ENCODE data around the gene EHD1.

EHD1 gene

GRCh38 chr11:64857485-64857884, 20.9 kb downstream of the EHD1 start:
- Histone ChIP-seq H4K20me1 (ENCODE audit: insufficient read depth, low read length, poor library complexity, severe bottlenecking) (no peaks in the 10 kb centered on the region), H3K4me3 (ENCODE audit: low read length, poor library complexity, severe bottlenecking) (no peak overlapping the region), H3K79me2 (ENCODE audit: insufficient read depth, low read length) (peaks cover 35% of the 10 kb centered on the region; the same call in 1 of the 2 replicates), H3K4me1 (ENCODE audit: insufficient read depth, low read length, poor library complexity, severe bottlenecking) (peaks cover 51% of the 10 kb centered on the region), H3K4me2 (ENCODE audit: low read depth, low read length, poor library complexity, severe bottlenecking) (no peak overlapping the region), H3K36me3 (ENCODE audit: insufficient read depth, low read length) (peaks cover 46% of the 10 kb centered on the region; the same call in 1 of the 2 replicates), H3K9me2 (replicated peaks; ENCODE audit: low read depth, low read length) (no peaks in the 10 kb centered on the region), H3K9me3 (ENCODE audit: insufficient read depth, low read depth, low read length) (no peaks in the 10 kb centered on the region), H2AFZ (ENCODE audit: low read length) (no peak overlapping the region), H3F3A (ENCODE audit: low read depth) (peaks cover 13% of the 10 kb centered on the region), H3K27me3 (ENCODE audit: insufficient read depth, low read length, poor library complexity, severe bottlenecking) (no peaks in the 10 kb centered on the region), H3K9ac (ENCODE audit: low read depth, low read length, poor library complexity, severe bottlenecking) (no peak overlapping the region)
- no peak for TF ChIP-seq CTCF (conservative IDR thresholded peaks at IDR 0.05; ENCODE audit: low read length)
- TF ChIP-seq EZH2phosphoT487 (IDR thresholded peaks at IDR 0.05; ENCODE audit: borderline replicate concordance), result no peak

GRCh38 chr11:64856382-64857227, 21.8 kb downstream of the EHD1 start:
- H3K4me3 ChIP-seq (ENCODE audit: low read length, poor library complexity, severe bottlenecking), result no peak overlapping the region
- no peaks in the 10 kb centered on the region for H4K20me1 ChIP-seq (ENCODE audit: insufficient read depth, low read length, poor library complexity, severe bottlenecking)
- peaks cover 44% of the 10 kb centered on the region for H3K4me1 ChIP-seq (ENCODE audit: insufficient read depth, low read length, poor library complexity, severe bottlenecking)
- H2AFZ ChIP-seq (ENCODE audit: low read length), result no peak overlapping the region
- H3K9me3 ChIP-seq (ENCODE audit: insufficient read depth, low read depth, low read length), result no peaks in the 10 kb centered on the region
- no peaks in the 10 kb centered on the region for H3K9me2 ChIP-seq (replicated peaks; ENCODE audit: low read depth, low read length)
- H3F3A ChIP-seq (ENCODE audit: low read depth), result peaks cover 13% of the 10 kb centered on the region
- no peak for TF ChIP-seq EZH2phosphoT487 (IDR thresholded peaks at IDR 0.05; ENCODE audit: borderline replicate concordance)
- no peak for TF ChIP-seq CTCF (conservative IDR thresholded peaks at IDR 0.05; ENCODE audit: low read length)
- H3K36me3 ChIP-seq (ENCODE audit: insufficient read depth, low read length), result peaks cover 48% of the 10 kb centered on the region; the same call in 1 of the 2 replicates
- no peaks in the 10 kb centered on the region for H3K27me3 ChIP-seq (ENCODE audit: insufficient read depth, low read length, poor library complexity, severe bottlenecking)
- H3K9ac ChIP-seq (ENCODE audit: low read depth, low read length, poor library complexity, severe bottlenecking), result peak overlapping the region; percentile 15
- H3K79me2 ChIP-seq (ENCODE audit: insufficient read depth, low read length), result peaks cover 26% of the 10 kb centered on the region; the same call in 1 of the 2 replicates
- no peak overlapping the region for H3K4me2 ChIP-seq (ENCODE audit: low read depth, low read length, poor library complexity, severe bottlenecking)

GRCh38 chr11:64855596-64856304, 22.7 kb downstream of the EHD1 start:
- H3F3A ChIP-seq (ENCODE audit: low read depth), result peaks cover 9% of the 10 kb centered on the region; the same call in 1 of the 2 replicates
- peaks cover 45% of the 10 kb centered on the region for H3K4me1 ChIP-seq (ENCODE audit: insufficient read depth, low read length, poor library complexity, severe bottlenecking)
- no peak overlapping the region for H3K4me2 ChIP-seq (ENCODE audit: low read depth, low read length, poor library complexity, severe bottlenecking)
- H3K4me3 ChIP-seq (ENCODE audit: low read length, poor library complexity, severe bottlenecking), result no peak overlapping the region
- H3K79me2 ChIP-seq (ENCODE audit: insufficient read depth, low read length), result peaks cover 19% of the 10 kb centered on the region; the same call in 1 of the 2 replicates
- no peak for TF ChIP-seq EZH2phosphoT487 (IDR thresholded peaks at IDR 0.05; ENCODE audit: borderline replicate concordance)
- TF ChIP-seq CTCF (conservative IDR thresholded peaks at IDR 0.05; ENCODE audit: low read length), result no peak
- H2AFZ ChIP-seq (ENCODE audit: low read length), result no peak overlapping the region
- H3K9me3 ChIP-seq (ENCODE audit: insufficient read depth, low read depth, low read length), result no peaks in the 10 kb centered on the region
- H4K20me1 ChIP-seq (ENCODE audit: insufficient read depth, low read length, poor library complexity, severe bottlenecking), result no peaks in the 10 kb centered on the region
- H3K27me3 ChIP-seq (ENCODE audit: insufficient read depth, low read length, poor library complexity, severe bottlenecking), result no peaks in the 10 kb centered on the region
- H3K9ac ChIP-seq (ENCODE audit: low read depth, low read length, poor library complexity, severe bottlenecking), result peak overlapping the region; percentile 15
- no peaks in the 10 kb centered on the region for H3K9me2 ChIP-seq (replicated peaks; ENCODE audit: low read depth, low read length)
- peaks cover 48% of the 10 kb centered on the region; the same call in 1 of the 2 replicates for H3K36me3 ChIP-seq (ENCODE audit: insufficient read depth, low read length)
